ENCODE results near the gene GAGE2A.
"Not testable (repeated sequence)": the region's sequence is repeated elsewhere in the genome, so short reads cannot be mapped to it uniquely, and the experiment has no call there.

The GAGE2A gene, protein sequence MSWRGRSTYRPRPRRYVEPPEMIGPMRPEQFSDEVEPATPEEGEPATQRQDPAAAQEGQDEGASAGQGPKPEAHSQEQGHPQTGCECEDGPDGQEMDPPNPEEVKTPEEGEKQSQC

DNA sequence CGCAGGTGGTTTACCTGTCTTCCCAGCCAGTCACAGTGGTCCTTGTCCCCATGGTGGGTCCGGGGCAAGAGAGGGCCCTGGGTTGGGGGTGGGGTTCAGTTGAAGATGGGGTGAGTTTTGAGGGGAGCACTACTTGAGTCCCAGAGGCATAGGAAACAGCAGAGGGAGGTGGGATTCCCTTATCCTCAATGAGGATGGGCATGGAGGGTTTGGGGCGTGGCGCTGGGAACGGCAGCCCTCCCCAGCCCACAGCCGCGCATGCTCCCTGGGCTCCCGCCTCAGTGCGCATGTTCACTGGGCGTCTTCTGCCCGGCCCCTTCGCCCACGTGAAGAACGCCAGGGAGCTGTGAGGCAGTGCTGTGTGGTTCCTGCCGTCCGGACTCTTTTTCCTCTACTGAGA, at the start of gene GAGE2A:
Gene GAGE2A (plus strand): TSS at position 301 of the 400 bp plus-strand sequence. CDS start 1,155 bp downstream, outside the sequence.
- DNase-seq = not testable (repeated sequence)

DNA sequence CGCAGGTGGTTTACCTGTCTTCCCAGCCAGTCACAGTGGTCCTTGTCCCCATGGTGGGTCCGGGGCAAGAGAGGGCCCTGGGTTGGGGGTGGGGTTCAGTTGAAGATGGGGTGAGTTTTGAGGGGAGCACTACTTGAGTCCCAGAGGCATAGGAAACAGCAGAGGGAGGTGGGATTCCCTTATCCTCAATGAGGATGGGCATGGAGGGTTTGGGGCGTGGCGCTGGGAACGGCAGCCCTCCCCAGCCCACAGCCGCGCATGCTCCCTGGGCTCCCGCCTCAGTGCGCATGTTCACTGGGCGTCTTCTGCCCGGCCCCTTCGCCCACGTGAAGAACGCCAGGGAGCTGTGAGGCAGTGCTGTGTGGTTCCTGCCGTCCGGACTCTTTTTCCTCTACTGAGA, 47.9 kb upstream of the GAGE2A start, which contains the start of gene GAGE12D:
Gene GAGE12D (plus strand): TSS at position 301 of the 400 bp plus-strand sequence. CDS start 1,155 bp downstream, outside the sequence.
- not testable (repeated sequence) for DNase-seq

DNA sequence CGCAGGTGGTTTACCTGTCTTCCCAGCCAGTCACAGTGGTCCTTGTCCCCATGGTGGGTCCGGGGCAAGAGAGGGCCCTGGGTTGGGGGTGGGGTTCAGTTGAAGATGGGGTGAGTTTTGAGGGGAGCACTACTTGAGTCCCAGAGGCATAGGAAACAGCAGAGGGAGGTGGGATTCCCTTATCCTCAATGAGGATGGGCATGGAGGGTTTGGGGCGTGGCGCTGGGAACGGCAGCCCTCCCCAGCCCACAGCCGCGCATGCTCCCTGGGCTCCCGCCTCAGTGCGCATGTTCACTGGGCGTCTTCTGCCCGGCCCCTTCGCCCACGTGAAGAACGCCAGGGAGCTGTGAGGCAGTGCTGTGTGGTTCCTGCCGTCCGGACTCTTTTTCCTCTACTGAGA, 38.3 kb upstream of the GAGE2A start, which contains the start of gene GAGE12E:
Gene GAGE12E (plus strand): TSS at position 301 of the 400 bp plus-strand sequence. CDS start 1,155 bp downstream, outside the sequence.
- DNase-seq = not testable (repeated sequence)

DNA sequence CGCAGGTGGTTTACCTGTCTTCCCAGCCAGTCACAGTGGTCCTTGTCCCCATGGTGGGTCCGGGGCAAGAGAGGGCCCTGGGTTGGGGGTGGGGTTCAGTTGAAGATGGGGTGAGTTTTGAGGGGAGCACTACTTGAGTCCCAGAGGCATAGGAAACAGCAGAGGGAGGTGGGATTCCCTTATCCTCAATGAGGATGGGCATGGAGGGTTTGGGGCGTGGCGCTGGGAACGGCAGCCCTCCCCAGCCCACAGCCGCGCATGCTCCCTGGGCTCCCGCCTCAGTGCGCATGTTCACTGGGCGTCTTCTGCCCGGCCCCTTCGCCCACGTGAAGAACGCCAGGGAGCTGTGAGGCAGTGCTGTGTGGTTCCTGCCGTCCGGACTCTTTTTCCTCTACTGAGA, 28.8 kb upstream of the GAGE2A start, which contains the start of gene GAGE12F:
Gene GAGE12F (plus strand): TSS at position 301 of the 400 bp plus-strand sequence. CDS start 1,155 bp downstream, outside the sequence.
- DNase-seq = not testable (repeated sequence)

DNA sequence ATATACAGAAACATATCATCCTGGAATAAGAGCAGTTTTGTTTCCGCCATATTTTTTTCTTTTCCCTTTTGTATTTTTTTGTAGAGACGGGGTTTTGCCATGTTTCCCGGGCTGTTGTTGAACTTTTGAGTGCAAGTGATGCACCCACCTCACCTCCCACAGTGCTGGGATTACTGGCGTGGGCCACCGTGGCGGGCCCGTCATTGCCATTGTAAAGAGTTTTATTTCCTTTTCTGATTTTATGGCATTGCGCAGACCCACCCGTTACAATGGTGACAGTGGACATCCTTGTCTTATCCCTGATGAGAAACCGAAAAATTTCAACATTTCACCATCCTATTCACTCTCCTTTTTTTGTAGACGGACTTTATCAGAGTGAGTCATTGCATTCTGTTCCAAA, 20.6 kb upstream of the GAGE2A start:
- DNase-seq = not testable (repeated sequence)

DNA sequence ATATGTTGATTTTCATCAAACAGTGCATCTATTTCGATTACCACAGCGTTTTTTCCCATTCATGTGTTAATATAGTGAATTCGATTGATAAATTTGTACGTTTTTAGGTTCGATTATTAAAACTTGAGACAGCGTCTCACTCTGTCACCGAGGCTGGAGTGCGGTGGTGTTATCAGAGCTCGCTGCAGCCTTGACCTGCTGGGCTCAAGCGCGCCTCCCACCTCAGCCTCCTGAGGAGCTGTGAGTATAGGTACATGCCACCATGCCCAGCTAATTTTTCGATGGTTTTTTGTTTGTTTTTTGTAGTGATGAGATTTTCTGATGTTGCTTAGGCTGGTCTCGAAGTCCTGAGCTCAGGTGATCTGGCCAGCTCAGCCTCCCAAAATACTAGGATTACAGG, 20.1 kb upstream of the GAGE2A start:
- DNase-seq = not testable (repeated sequence)

DNA sequence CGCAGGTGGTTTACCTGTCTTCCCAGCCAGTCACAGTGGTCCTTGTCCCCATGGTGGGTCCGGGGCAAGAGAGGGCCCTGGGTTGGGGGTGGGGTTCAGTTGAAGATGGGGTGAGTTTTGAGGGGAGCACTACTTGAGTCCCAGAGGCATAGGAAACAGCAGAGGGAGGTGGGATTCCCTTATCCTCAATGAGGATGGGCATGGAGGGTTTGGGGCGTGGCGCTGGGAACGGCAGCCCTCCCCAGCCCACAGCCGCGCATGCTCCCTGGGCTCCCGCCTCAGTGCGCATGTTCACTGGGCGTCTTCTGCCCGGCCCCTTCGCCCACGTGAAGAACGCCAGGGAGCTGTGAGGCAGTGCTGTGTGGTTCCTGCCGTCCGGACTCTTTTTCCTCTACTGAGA, 19.2 kb upstream of the GAGE2A start, which contains the start of gene GAGE12G:
Gene GAGE12G (plus strand): TSS at position 301 of the 400 bp plus-strand sequence. CDS start 1,155 bp downstream, outside the sequence.
- not testable (repeated sequence) for DNase-seq

DNA sequence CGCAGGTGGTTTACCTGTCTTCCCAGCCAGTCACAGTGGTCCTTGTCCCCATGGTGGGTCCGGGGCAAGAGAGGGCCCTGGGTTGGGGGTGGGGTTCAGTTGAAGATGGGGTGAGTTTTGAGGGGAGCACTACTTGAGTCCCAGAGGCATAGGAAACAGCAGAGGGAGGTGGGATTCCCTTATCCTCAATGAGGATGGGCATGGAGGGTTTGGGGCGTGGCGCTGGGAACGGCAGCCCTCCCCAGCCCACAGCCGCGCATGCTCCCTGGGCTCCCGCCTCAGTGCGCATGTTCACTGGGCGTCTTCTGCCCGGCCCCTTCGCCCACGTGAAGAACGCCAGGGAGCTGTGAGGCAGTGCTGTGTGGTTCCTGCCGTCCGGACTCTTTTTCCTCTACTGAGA, 9.6 kb upstream of the GAGE2A start, which contains the start of gene GAGE12H:
Gene GAGE12H (plus strand): TSS at position 301 of the 400 bp plus-strand sequence. CDS start 1,155 bp downstream, outside the sequence.
- DNase-seq = not testable (repeated sequence)

DNA sequence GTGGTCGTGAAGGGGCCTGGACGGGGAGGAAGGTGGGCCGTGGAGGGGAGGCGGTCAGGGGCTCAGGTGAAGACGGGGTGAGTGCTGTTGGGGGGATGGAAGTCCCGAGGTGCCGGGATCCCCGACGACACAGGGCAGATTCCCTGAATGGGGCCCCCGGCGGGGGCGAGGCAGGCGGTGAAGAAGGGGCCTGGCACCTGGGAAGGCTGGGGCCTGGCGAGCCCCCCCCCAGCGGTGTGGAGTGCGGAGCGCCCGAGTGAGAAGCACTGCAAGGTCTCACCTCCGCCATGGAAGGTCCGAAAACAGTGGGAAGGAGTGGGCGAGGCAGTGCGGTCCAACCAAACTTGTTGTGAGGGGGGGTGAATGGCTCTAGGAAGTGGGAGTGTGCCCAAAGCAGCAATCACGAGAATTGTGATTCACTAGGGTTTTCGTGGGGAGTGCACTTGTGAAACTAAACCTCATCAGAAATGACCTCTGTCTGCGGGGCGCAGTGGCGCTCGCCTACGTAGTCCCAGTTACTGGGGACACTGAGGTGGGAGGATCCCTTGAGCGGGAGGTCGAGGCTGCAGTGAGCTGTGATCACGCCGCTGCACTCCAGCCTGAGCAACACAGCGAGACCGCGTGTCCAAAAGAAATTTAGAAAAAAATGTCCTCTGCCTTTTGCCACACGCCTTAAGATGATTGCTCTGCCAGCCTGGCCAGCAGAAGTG, 628 bp downstream of the GAGE2A start:
- DNase-seq = not testable (repeated sequence)

DNA sequence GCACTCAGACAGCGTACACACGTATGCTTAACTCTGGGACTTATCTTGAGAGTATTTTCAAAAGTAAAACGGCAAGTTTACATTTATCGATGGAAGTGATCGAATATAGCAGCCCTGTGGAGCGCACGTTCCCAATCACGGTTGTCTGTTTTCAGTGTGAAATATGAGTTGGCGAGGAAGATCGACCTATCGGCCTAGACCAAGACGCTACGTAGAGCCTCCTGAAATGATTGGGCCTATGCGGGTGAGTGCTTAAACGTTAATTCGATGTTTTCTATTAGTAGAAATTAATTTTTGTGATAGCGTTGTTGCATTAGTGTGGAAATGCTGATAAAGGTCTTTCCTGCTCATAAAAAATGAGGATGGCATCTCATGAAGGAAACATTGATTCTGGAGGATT, 1.2 kb downstream of the GAGE2A start:
- not testable (repeated sequence) for DNase-seq

DNA sequence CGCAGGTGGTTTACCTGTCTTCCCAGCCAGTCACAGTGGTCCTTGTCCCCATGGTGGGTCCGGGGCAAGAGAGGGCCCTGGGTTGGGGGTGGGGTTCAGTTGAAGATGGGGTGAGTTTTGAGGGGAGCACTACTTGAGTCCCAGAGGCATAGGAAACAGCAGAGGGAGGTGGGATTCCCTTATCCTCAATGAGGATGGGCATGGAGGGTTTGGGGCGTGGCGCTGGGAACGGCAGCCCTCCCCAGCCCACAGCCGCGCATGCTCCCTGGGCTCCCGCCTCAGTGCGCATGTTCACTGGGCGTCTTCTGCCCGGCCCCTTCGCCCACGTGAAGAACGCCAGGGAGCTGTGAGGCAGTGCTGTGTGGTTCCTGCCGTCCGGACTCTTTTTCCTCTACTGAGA, 9.4 kb downstream of the GAGE2A start, which contains the start of gene GAGE1:
Gene GAGE1 (plus strand): TSS at position 301 of the 400 bp plus-strand sequence. CDS start 1,155 bp downstream, outside the sequence.
- DNase-seq = not testable (repeated sequence)

DNA sequence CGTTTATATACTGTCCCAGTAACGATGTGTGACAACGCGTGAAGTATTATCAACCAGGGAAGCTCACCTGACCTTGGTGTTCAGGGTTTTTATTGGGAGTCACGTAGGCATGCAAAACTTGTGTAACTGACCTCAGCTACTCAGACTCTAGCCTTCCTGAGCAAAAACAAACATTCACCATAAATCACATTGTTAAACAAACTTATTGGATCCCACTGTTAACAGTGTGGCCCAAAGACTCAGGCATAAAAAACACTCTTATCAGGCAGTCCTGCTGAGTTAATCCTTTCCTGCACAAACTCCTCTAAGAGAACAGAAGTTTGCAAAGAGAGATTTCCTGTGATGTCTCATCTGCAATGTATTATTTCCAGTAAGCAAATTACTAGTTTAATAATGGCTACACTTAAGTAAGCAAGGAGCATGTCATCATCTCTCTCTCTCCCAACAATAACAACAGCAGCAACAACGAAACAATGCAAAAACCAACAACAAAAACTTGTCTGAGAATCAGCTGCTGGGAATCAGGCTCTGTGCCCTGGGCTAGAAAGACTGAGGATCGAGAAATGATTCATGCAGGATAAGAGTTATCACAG, 21.5 kb downstream of the GAGE2A start:
- DNase-seq = no peak

DNA sequence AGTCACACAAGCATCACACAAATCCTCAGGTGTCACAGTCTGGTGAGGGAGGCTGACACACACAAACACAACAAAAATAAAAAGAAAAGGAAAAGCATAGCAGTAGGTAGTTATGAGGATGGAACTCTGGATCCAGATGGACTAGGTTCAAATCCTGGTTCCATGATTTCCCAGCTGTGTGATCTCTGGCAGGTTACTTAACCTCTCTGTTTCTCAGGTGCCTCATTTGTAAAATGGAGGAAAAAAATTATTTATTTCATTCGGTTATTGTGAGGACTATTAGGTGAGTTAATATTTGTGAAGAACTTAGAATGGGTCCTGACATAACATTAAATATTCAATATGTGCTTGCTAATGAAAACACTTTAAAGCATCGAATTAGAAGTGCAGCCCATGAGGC, 29.3 kb downstream of the GAGE2A start:
- DNase-seq = no peak

DNA sequence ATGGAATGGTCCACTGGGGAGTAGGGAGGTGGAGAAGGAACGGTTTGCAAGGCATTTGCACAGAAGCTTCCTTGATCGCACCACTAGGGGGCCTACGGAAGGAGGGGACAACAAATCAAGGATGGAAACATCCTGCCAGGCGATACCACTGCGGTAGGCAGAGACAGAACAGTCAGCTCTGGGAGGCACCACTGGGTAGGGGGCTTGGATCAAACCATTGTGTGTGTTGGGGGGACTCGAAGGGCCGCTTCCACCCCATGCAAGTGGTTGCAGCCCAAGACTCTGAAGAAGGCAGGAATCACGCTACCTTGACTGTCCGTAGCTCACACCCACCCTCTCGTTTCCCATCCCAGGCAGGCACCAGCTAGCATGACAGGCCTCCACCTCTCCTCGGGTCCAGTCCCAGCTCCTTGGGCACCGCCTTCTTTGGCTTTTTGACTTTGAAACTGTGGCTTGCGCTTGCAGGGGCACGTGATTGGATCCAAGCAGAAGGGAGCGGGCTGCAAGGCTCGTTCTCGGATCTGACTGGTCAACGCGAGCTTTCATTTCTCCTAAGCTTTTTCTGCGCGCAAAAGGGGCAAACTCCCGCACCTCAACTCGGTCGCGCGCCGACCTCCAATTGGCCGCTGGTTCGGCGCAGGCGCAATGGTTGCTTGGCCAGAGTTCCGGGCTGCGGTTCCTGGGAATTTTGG, 37.9 kb downstream of the GAGE2A start:
- no peak for DNase-seq

DNA sequence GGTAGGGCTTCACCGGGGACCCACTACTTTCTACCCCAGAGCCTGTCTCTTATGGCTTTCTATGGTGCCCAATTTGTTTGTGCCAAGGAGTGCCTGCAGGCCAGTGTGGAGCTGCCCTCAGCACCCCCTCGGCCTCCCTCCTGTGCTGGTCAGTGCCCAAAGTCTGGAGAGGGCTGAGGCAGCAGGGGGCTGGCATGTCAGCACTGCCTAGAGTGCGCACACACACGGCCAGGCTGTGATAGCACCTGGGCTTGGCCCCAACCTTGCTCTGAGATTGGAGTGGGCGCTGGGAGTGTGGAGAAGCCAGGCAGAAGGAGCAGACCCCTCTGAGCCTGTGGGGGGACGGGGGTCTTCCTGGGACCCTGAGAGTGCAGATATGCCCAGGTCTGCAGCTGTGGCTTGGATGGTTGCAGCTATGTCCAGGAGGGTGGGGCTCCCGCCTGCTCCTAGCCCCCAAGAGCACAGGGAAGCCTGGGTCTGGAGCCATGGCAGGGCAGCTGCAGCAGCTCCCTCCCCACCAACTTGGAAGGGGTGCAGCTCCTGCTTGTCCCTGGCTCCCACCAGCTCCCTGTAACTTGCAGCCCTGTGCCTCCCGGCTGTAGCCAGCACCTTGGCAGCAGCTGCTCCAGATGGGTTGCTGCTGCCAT, 55.8 kb downstream of the GAGE2A start:
- DNase-seq = no peak

All from NCI-H510A treated with DMSO at 0.1 percent for 48 hours (cell line).